DMS153 treated with DMSO at 0.1 percent for 48 hours (cell line): ENCODE measurements around the gene KDM4E.
A peak's percentile ranks its signal among the peaks of the same experiment; 100 is the strongest.
"Not testable (repeated sequence)": the region's sequence is repeated elsewhere in the genome, so short reads cannot be mapped to it uniquely, and the experiment has no call there.

Source experiments
- DNase-seq: peaks from one replicate; lab custom pipeline; 2025; ENCODE audit not compliant: unreplicated experiment; lab: John Stamatoyannopoulos, UW

The KDM4E gene

GRCh38 chr11:95024958-95025357 lies at the start of gene KDM4E:
Gene KDM4E, plus strand, starts transcription at chr11:95025258. Its CDS starts 300 bp downstream, at chr11:95025558.
- no peak for DNase-seq

GRCh38 chr11:94975599-94975998 lies 49.5 kb upstream of the KDM4E start:
- DNase-seq, result no peak

- DNase-seq, result no peak
These were observed 37.7 kb upstream of the KDM4E start for GRCh38 chr11:94987378-94987777.

GRCh38 chr11:94988748-94989147 lies 36.3 kb upstream of the KDM4E start:
- no peak for DNase-seq

GRCh38 chr11:94993400-94993943 lies 31.6 kb upstream of the KDM4E start:
- DNase-seq, result no peak

GRCh38 chr11:94997437-94997836 lies 27.6 kb upstream of the KDM4E start:
- DNase-seq, result no peak

GRCh38 chr11:94998285-94998684 lies 26.8 kb upstream of the KDM4E start:
- DNase-seq, result no peak

GRCh38 chr11:95003716-95004115 lies 21.3 kb upstream of the KDM4E start:
- no peak for DNase-seq

GRCh38 chr11:95005642-95006041 lies 19.4 kb upstream of the KDM4E start:
- no peak for DNase-seq

GRCh38 chr11:95011376-95011775 lies 13.7 kb upstream of the KDM4E start:
- no peak for DNase-seq

- no peak for DNase-seq
These were observed 10.8 kb upstream of the KDM4E start for GRCh38 chr11:95014184-95014821.

- no peak for DNase-seq
These were observed 8.9 kb upstream of the KDM4E start for GRCh38 chr11:95016139-95016538.

- not testable (repeated sequence) for DNase-seq
These were observed 3.6 kb upstream of the KDM4E start for GRCh38 chr11:95021468-95021867.

- not testable (repeated sequence) for DNase-seq
These were observed 536 bp downstream of the KDM4E start for GRCh38 chr11:95025594-95025993.

GRCh38 chr11:95028357-95028756 lies 3.3 kb downstream of the KDM4E start:
- DNase-seq, result no peak

GRCh38 chr11:95033051-95033450 lies 8.0 kb downstream of the KDM4E start:
- DNase-seq, result no peak

- peak; percentile 2 for DNase-seq
These were observed 10.3 kb downstream of the KDM4E start for GRCh38 chr11:95035316-95035715.

GRCh38 chr11:95037356-95038035 lies 12.4 kb downstream of the KDM4E start:
- not testable (repeated sequence) for DNase-seq

GRCh38 chr11:95042239-95042638 lies 17.2 kb downstream of the KDM4E start:
- DNase-seq, result no peak

GRCh38 chr11:95042906-95043305 lies 17.8 kb downstream of the KDM4E start:
- DNase-seq, result no peak

- no peak for DNase-seq
These were observed 19.0 kb downstream of the KDM4E start for GRCh38 chr11:95044010-95044409.

GRCh38 chr11:95045812-95046211 lies 20.8 kb downstream of the KDM4E start:
- DNase-seq, result no peak
